Choroid plexus epithelial cell (primary cell): ENCODE measurements around the gene FAM177A1.
"Not testable (repeated sequence)": the region's sequence is repeated elsewhere in the genome, so short reads cannot be mapped to it uniquely, and the experiment has no call there.

ENCODE experiments used
- DNase-seq: peaks from one replicate; pipeline ENCODE4 v3.0.0-alpha.2; 2010; ENCODE audit warnings: low read depth
- H3K4me3 ChIP-seq: 2 replicates; pipeline ENCODE4 v1.5.1; 2011; ENCODE audit warnings: low read depth, mild to moderate bottlenecking, control low read depth, low read length, moderate library complexity
- CTCF ChIP-seq: conservative IDR thresholded peaks from 2 replicates; pipeline ENCODE4 v1.5.1; 2011; ENCODE audit warnings: low read depth, mild to moderate bottlenecking, control low read depth, inconsistent platforms, low read length, moderate library complexity

The FAM177A1 gene

GRCh38 chr14:35083530-35084150, 37.6 kb downstream of the FAM177A1 start:
- no peak for DNase-seq
- TF ChIP-seq CTCF = no peak

GRCh38 chr14:35085441-35085840, 39.4 kb downstream of the FAM177A1 start:
- no peak for TF ChIP-seq CTCF
- no peak overlapping the region for H3K4me3 ChIP-seq
- DNase-seq = no peak

More at GRCh38 chr14:35083530-35084150, 37.6 kb downstream of the FAM177A1 start:
- no peak overlapping the region for H3K4me3 ChIP-seq

GRCh38 chr14:35088514-35088913, 42.4 kb downstream of the FAM177A1 start:
- TF ChIP-seq CTCF = no peak

GRCh38 chr14:35094645-35095044, 48.6 kb downstream of the FAM177A1 start:
- DNase-seq, H3K4me3 ChIP-seq: not testable (repeated sequence)

More at GRCh38 chr14:35088514-35088913, 42.4 kb downstream of the FAM177A1 start:
- no peak overlapping the region for H3K4me3 ChIP-seq
- DNase-seq = peak; percentile 10

- no peak overlapping the region for H3K4me3 ChIP-seq
- no peak for DNase-seq
- TF ChIP-seq CTCF = no peak
Measured at GRCh38 chr14:35107866-35108265, 61.8 kb downstream of the FAM177A1 start.

- TF ChIP-seq CTCF = no peak
Measured at GRCh38 chr14:35112641-35113040, 66.6 kb downstream of the FAM177A1 start.

GRCh38 chr14:35113308-35113950, 67.4 kb downstream of the FAM177A1 start:
- no peak for DNase-seq
- no peak for TF ChIP-seq CTCF
- no peak overlapping the region for H3K4me3 ChIP-seq

More at GRCh38 chr14:35112641-35113040, 66.6 kb downstream of the FAM177A1 start:
- no peak for DNase-seq
- H3K4me3 ChIP-seq = no peak overlapping the region
